Measurements from ENCODE around the gene RHBDF1. TPM values are rescaled to one million over a fixed set of nuclear protein-coding genes. Genes with fewer than 3 reads are reported as not detected.

RHBDF1 gene
- total and polyA plus RNA-seq, 10 donors: 6.5 to 23.0 (median 10.6) TPM

GRCh38 chr16:112153-112840 is 39.9 kb upstream of the RHBDF1 start:
- DNase-seq: no peak
- intact Hi-C loops (cut with DNase I; ENCODE audit: low total_unique reads): no loop called here
- TF ChIP-seq CTCF (IDR thresholded peaks at IDR 0.05 in 8 of 11, conservative IDR thresholded peaks at IDR 0.05 in 3 of 11) (no peak), POLR2AphosphoS5 (IDR thresholded peaks at IDR 0.05) (no peak), POLR2A (IDR thresholded peaks at IDR 0.05) (no peak)
- WGBS, 5 donors: 94 to 98% (median 96%) methylated on average over 21 of the region's 21 CpGs
- Histone ChIP-seq H3K4me1 (peaks cover 0 to under 1% (median 0%) of the 10 kb centered on the region in 6 donors), H3K36me3 (peaks cover 0 to 99% (median 59%) of the 10 kb centered on the region in 6 donors), H3K9me3 (no peaks in the 10 kb centered on the region), H3K4me3 (no peak overlapping the region), H3K27me3 (replicated peaks in 1 of 7) (no peaks in the 10 kb centered on the region), H3K27ac (no peak overlapping the region)

GRCh38 chr16:106623-107324 is 34.3 kb upstream of the RHBDF1 start:
- Histone ChIP-seq H3K27ac (peak overlapping the region in 1 of 8 donors; percentile 8), H3K4me1 (peaks cover 0 to 19% (median 4%) of the 10 kb centered on the region in 6 donors), H3K9me3 (no peaks in the 10 kb centered on the region), H3K27me3 (replicated peaks in 1 of 7) (no peaks in the 10 kb centered on the region), H3K4me3 (no peak overlapping the region), H3K36me3 (peaks cover 0 to 87% (median 44%) of the 10 kb centered on the region in 6 donors)
- TF ChIP-seq POLR2A (IDR thresholded peaks at IDR 0.05) (no peak), POLR2AphosphoS5 (IDR thresholded peaks at IDR 0.05) (peak in 1 of 3 donors; percentile 30), CTCF (IDR thresholded peaks at IDR 0.05 in 8 of 11, conservative IDR thresholded peaks at IDR 0.05 in 3 of 11) (peak; percentile 63 to 85 (median 74))
- 28 to 48% (median 30%) methylated on average over 6 of the region's 6 CpGs for WGBS, 5 donors
- no peak for DNase-seq
- intact Hi-C loops (cut with DNase I; ENCODE audit: low total_unique reads): loop anchor here (5.0 kb wide), 1 partner anchor 256 kb away; no protein-coding TSS in a partner anchor

- Histone ChIP-seq H3K27ac (no peak overlapping the region), H3K4me1 (peaks cover 0 to 28% (median 8%) of the 10 kb centered on the region in 6 donors), H3K27me3 (replicated peaks in 1 of 7) (no peaks in the 10 kb centered on the region), H3K36me3 (peaks cover 0 to 74% (median 33%) of the 10 kb centered on the region in 6 donors), H3K9me3 (no peaks in the 10 kb centered on the region), H3K4me3 (no peak overlapping the region)
- no peak for TF ChIP-seq CTCF (IDR thresholded peaks at IDR 0.05 in 8 of 11, conservative IDR thresholded peaks at IDR 0.05 in 3 of 11)
- no peak for TF ChIP-seq POLR2AphosphoS5 (IDR thresholded peaks at IDR 0.05)
- TF ChIP-seq POLR2A (IDR thresholded peaks at IDR 0.05): no peak
- DNase-seq: no peak
- 87 to 100% (median 96%) methylated on average over 6 of the region's 6 CpGs for WGBS, 5 donors
- intact Hi-C loops (cut with DNase I; ENCODE audit: low total_unique reads): loop anchor here (5.0 kb wide), 1 partner anchor 257 kb away; no protein-coding TSS in a partner anchor
Measured at GRCh38 chr16:105521-105920, 33.1 kb upstream of the RHBDF1 start.

GRCh38 chr16:104928-105327 is 32.5 kb upstream of the RHBDF1 start:
- peaks cover 0 to 28% (median 8%) of the 10 kb centered on the region in 6 donors for H3K4me1 ChIP-seq
- intact Hi-C loops (cut with DNase I; ENCODE audit: low total_unique reads): loop anchor here (5.0 kb wide), 1 partner anchor 257 kb away; no protein-coding TSS in a partner anchor
- TF ChIP-seq POLR2AphosphoS5 (IDR thresholded peaks at IDR 0.05) (no peak), CTCF (IDR thresholded peaks at IDR 0.05 in 8 of 11, conservative IDR thresholded peaks at IDR 0.05 in 3 of 11) (no peak), POLR2A (IDR thresholded peaks at IDR 0.05) (no peak)
- H3K27ac ChIP-seq: no peak overlapping the region
- H3K4me3 ChIP-seq: no peak overlapping the region
- DNase-seq: no peak
- H3K36me3 ChIP-seq: peaks cover 0 to 73% (median 28%) of the 10 kb centered on the region in 6 donors
- 52 to 72% (median 61%) methylated on average over 3 of the region's 3 CpGs for WGBS, 5 donors
- no peaks in the 10 kb centered on the region for H3K9me3 ChIP-seq
- H3K27me3 ChIP-seq (replicated peaks in 1 of 7): no peaks in the 10 kb centered on the region
